ENCODE results near the gene ZNF438. TPM values are rescaled to one million over a fixed set of nuclear protein-coding genes. Genes with fewer than 3 reads are reported as not detected.

ZNF438 gene
- total RNA-seq, 1 donor from 2014 or later, result 1.7 TPM

- Histone ChIP-seq H3K36me3 (peaks cover 0 to 8% of the 10 kb centered on the region in 2 donors), H3K4me1 (peaks cover 5 to 7% of the 10 kb centered on the region in 2 donors), H3K4me3 (no peak overlapping the region), H3K27me3 (no peaks in the 10 kb centered on the region), H3K9me3 (no peaks in the 10 kb centered on the region), H3K27ac (no peak overlapping the region)
- TF ChIP-seq CTCF (IDR thresholded peaks at IDR 0.05), result no peak
- intact Hi-C loops (cut with DNase I), result no loop called here
- DNase-seq (ENCODE audit: low spot score in 2 of 2), result no peak
These were observed 178.6 kb downstream of the ZNF438 start for GRCh38 chr10:30853066-30853465.

- peaks cover 0 to 12% of the 10 kb centered on the region in 2 donors for H3K36me3 ChIP-seq
- no peak for DNase-seq (ENCODE audit: low spot score in 2 of 2)
- no peaks in the 10 kb centered on the region for H3K27me3 ChIP-seq
- no peak overlapping the region for H3K4me3 ChIP-seq
- TF ChIP-seq CTCF (IDR thresholded peaks at IDR 0.05), result no peak
- H3K27ac ChIP-seq, result no peak overlapping the region
- intact Hi-C loops (cut with DNase I), result no loop called here
- no peaks in the 10 kb centered on the region for H3K9me3 ChIP-seq
- no peaks in the 10 kb centered on the region for H3K4me1 ChIP-seq
These were observed 180.9 kb downstream of the ZNF438 start for GRCh38 chr10:30850776-30851175.

- DNase-seq (ENCODE audit: low spot score in 2 of 2), result no peak
- H3K4me1 ChIP-seq, result no peaks in the 10 kb centered on the region
- H3K9me3 ChIP-seq, result no peaks in the 10 kb centered on the region
- H3K27ac ChIP-seq, result no peak overlapping the region
- no peak overlapping the region for H3K4me3 ChIP-seq
- H3K27me3 ChIP-seq, result no peaks in the 10 kb centered on the region
- peaks cover 2 to 12% of the 10 kb centered on the region in 2 donors for H3K36me3 ChIP-seq
- intact Hi-C loops (cut with DNase I), result no loop called here
- TF ChIP-seq CTCF (IDR thresholded peaks at IDR 0.05), result no peak
These were observed 182.2 kb downstream of the ZNF438 start for GRCh38 chr10:30849231-30850035.

- no peak for TF ChIP-seq CTCF (IDR thresholded peaks at IDR 0.05)
- Histone ChIP-seq H3K9me3 (no peaks in the 10 kb centered on the region), H3K27ac (no peak overlapping the region), H3K4me3 (no peak overlapping the region), H3K36me3 (peaks cover 2 to 12% of the 10 kb centered on the region in 2 donors), H3K4me1 (no peaks in the 10 kb centered on the region), H3K27me3 (no peaks in the 10 kb centered on the region)
- intact Hi-C loops (cut with DNase I), result no loop called here
- no peak for DNase-seq (ENCODE audit: low spot score in 2 of 2)
These were observed 183.2 kb downstream of the ZNF438 start for GRCh38 chr10:30848396-30849032.

- TF ChIP-seq CTCF (IDR thresholded peaks at IDR 0.05), result no peak
- intact Hi-C loops (cut with DNase I), result no loop called here
- H3K4me1 ChIP-seq, result no peaks in the 10 kb centered on the region
- H3K27ac ChIP-seq, result no peak overlapping the region
- no peaks in the 10 kb centered on the region for H3K27me3 ChIP-seq
- no peaks in the 10 kb centered on the region for H3K9me3 ChIP-seq
- peaks cover 2 to 12% of the 10 kb centered on the region in 2 donors for H3K36me3 ChIP-seq
- DNase-seq (ENCODE audit: low spot score in 2 of 2), result no peak
- no peak overlapping the region for H3K4me3 ChIP-seq
These were observed 184.0 kb downstream of the ZNF438 start for GRCh38 chr10:30847642-30848041.

All from ascending aorta (tissue), 2 donors.